Measurements from ENCODE around the gene CERS4.
"Not testable (repeated sequence)": the region's sequence is repeated elsewhere in the genome, so short reads cannot be mapped to it uniquely, and the experiment has no call there.

CERS4 gene

DNA sequence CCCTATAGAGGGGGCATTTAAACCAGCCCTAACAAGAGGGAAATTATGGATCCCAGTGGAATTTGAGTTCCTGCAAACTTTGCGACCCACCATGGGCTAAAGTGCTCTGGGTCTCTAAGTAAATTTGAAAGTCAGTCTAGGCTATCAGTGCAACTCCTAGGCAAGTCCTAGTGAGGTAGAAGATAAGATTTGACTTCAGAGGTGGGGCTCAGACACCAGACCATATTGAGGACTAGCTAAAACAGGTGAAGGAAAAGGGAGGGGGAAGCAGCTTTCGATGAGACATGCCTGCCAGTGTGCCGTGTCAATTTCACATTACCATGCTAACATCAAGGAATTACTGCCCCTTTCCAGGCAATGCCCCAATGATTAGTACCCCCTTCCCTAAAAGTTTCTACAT is 60.6 kb downstream of the CERS4 start:
- DNase-seq (ENCODE audit: low read depth, low spot score): no peak

DNA sequence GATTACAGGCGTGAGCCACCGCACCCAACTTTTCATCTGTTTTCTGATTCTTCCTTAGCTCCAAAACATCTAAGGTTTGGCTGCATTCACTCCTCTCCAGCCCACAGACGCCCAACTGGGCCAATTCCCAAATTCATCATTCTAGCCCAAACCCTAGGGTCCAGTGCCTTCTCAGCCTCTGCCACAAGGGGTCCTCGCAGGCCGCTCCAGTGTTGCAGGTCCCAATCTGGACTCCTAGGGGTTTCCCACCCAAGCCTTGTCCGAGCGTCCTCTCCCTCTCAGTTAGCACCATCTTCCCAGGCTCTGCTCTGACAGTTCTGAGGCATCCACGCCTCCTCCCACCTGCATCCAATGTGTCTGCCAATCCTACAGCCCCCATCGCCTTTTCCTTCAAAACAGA is 67.3 kb downstream of the CERS4 start:
- in situ Hi-C loops (cut with HindIII; ENCODE audit: low sequenced_read_pairs); DNase-seq (ENCODE audit: low read depth, low spot score); H3K4me3 ChIP-seq (ENCODE audit: low read depth, low read length): not testable (repeated sequence)

More for the DNA sequence above, 60.6 kb downstream of the CERS4 start:
- TF ChIP-seq, protein P1, sequence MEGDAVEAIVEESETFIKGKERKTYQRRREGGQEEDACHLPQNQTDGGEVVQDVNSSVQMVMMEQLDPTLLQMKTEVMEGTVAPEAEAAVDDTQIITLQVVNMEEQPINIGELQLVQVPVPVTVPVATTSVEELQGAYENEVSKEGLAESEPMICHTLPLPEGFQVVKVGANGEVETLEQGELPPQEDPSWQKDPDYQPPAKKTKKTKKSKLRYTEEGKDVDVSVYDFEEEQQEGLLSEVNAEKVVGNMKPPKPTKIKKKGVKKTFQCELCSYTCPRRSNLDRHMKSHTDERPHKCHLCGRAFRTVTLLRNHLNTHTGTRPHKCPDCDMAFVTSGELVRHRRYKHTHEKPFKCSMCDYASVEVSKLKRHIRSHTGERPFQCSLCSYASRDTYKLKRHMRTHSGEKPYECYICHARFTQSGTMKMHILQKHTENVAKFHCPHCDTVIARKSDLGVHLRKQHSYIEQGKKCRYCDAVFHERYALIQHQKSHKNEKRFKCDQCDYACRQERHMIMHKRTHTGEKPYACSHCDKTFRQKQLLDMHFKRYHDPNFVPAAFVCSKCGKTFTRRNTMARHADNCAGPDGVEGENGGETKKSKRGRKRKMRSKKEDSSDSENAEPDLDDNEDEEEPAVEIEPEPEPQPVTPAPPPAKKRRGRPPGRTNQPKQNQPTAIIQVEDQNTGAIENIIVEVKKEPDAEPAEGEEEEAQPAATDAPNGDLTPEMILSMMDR (IDR thresholded peaks at IDR 0.05; ENCODE audit: low read depth, low read length): no peak
- in situ Hi-C loops (cut with HindIII; ENCODE audit: low sequenced_read_pairs): no loop called here
- H3K4me3 ChIP-seq (ENCODE audit: low read depth, low read length): no peak overlapping the region

DNA sequence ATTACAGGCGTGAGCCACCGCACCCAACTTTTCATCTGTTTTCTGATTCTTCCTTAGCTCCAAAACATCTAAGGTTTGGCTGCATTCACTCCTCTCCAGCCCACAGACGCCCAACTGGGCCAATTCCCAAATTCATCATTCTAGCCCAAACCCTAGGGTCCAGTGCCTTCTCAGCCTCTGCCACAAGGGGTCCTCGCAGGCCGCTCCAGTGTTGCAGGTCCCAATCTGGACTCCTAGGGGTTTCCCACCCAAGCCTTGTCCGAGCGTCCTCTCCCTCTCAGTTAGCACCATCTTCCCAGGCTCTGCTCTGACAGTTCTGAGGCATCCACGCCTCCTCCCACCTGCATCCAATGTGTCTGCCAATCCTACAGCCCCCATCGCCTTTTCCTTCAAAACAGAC is 82.2 kb downstream of the CERS4 start:
- DNase-seq (ENCODE audit: low read depth, low spot score); H3K4me3 ChIP-seq (ENCODE audit: low read depth, low read length); in situ Hi-C loops (cut with HindIII; ENCODE audit: low sequenced_read_pairs): not testable (repeated sequence)

DNA sequence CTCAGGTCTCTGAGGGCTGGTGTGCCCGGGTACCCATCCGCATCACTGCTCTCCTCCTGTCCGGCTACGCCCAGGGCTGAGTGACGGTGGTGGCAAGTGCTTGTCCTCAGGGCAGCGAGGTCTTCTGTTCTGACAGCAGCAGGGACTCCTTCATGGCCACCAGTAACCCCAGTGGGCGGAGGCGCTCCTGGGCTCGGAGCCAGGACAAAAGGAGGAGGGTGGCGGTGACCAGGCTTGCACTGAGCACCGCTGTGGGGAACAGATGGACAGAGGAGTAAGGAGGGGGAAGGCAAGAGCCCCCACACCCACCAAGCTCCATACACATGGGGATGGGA is 93.2 kb downstream of the CERS4 start:
- no peak for DNase-seq (ENCODE audit: low read depth, low spot score)
- in situ Hi-C loops (cut with HindIII; ENCODE audit: low sequenced_read_pairs): no loop called here
- no peak overlapping the region for H3K4me3 ChIP-seq (ENCODE audit: low read depth, low read length)
- TF ChIP-seq, protein P1 (IDR thresholded peaks at IDR 0.05; ENCODE audit: low read depth, low read length): no peak

DNA sequence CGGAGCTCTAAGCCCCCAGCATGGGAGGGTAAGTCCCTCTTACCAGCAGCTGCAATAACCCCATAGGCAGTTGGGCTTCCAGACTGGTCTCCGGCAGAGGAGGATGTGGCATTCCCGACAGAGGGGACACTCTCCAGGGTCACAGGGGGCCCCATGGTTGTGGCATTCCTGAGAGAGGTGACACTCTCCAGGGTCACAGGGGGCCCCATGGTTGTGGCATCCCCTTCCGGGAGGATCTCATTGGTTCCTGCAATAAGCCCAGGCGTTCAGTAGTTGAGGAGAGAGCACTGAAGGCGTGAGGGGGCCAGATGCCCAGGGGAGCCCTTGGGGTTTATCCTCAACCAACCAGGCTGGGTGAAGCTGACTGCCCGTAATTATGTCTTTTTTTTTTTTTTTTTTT is 93.6 kb downstream of the CERS4 start:
- TF ChIP-seq, protein P1 (IDR thresholded peaks at IDR 0.05; ENCODE audit: low read depth, low read length): no peak
- DNase-seq (ENCODE audit: low read depth, low spot score): no peak
- H3K4me3 ChIP-seq (ENCODE audit: low read depth, low read length): no peak overlapping the region
- in situ Hi-C loops (cut with HindIII; ENCODE audit: low sequenced_read_pairs): no loop called here

DNA sequence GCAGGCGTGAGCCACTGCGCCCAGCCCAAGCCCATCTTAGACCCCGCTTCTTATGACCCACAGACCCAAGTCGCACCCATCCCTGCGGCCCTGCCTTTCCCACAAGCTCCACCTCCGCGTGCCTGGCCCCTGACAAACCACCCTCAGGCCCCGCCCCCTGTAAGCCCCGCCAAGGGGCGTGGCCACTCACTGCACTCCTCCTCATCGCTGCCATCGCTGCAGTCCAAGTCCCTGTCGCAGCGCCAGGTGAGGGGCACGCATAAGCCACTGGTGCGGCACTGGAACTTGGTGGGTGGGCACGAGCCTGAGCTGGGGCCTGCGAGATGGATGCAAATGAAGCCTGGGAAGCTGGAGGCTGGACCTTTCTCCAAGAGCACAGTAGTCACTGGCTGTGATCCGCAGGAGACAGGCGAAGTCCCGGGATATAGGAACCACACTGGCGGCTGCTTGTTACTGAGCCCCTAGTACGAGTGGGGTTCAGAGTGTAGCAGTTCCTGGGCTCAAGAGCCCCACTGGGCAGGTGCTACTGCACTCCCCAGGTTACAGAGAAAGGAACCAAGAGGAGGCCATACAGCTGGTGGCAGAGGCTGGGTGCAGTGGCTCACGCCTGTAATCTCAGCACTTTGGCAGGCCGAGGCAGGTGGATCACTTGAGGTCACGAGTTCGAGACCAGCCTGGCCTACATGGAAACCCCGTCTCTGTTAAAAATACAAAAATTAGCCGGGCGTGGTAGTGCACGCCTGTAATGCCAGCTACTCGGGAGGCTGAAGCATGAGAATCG is 95.9 kb downstream of the CERS4 start:
- in situ Hi-C loops (cut with HindIII; ENCODE audit: low sequenced_read_pairs): no loop called here
- TF ChIP-seq, protein P1 (IDR thresholded peaks at IDR 0.05; ENCODE audit: low read depth, low read length): no peak
- no peak for DNase-seq (ENCODE audit: low read depth, low spot score)

DNA sequence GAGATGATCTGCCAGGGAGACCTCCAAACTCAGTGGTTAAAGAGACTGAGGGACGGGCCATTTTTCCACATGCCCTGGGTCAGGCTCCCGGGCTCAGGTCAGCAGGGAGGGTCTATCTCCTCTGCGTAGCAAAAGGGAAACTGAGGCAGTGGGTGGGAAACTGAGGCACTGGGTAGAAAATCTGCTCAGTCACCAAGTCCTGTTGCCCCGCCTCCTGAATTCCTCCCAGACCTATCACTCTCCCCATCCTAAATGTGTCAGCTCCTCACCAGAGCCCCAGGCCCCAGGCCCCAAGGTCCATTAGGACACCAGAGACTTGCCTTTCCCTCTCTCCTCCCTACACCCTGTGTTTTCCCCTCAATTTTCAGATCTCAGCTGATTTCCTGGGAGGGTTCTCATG is 96.6 kb downstream of the CERS4 start:
- TF ChIP-seq, protein P1 (IDR thresholded peaks at IDR 0.05; ENCODE audit: low read depth, low read length): no peak
- DNase-seq (ENCODE audit: low read depth, low spot score): no peak
- in situ Hi-C loops (cut with HindIII; ENCODE audit: low sequenced_read_pairs): no loop called here
- no peak overlapping the region for H3K4me3 ChIP-seq (ENCODE audit: low read depth, low read length)

More for the DNA sequence above, 95.9 kb downstream of the CERS4 start:
- H3K4me3 ChIP-seq (ENCODE audit: low read depth, low read length): no peak overlapping the region

Measured in astrocyte of the spinal cord (primary cell).